Upper lobe of left lung (tissue), 6 donors: ENCODE results near the gene LBH. TPM values are rescaled to one million over a fixed set of nuclear protein-coding genes. Genes with fewer than 3 reads are reported as not detected.
A peak's percentile ranks its signal among the peaks of the same experiment; 100 is the strongest.

Source experiments
- ATAC-seq, 2 donors: fragments of 200-7000 bp; cut with Tn5 transposase; one replicate each; pipeline ENCODE4 v1.9.1; 2022; ENCODE audit warnings: mild to moderate bottlenecking in 2 of 2, moderate library complexity in 2 of 2; ENCODE audit not compliant: low FRiP score in 2 of 2
- DNase-seq, 2 donors: peaks; one replicate each; pipeline ENCODE4 v3.0.0-alpha.2; 2019 to 2020
- H3K27ac ChIP-seq, 4 donors: fragments of 200-600 bp; sonication (generic); one replicate each; pipeline ENCODE4 v1.5.1; 2016 to 2019
- H3K27me3 ChIP-seq, 4 donors: fragments of 200-600 bp; sonication (generic); one replicate each; pipeline ENCODE4 v1.5.1; 2017 to 2019
- H3K36me3 ChIP-seq, 4 donors: fragments of 200-600 bp; sonication (generic); one replicate each; pipeline ENCODE4 v1.5.1; 2016 to 2019
- H3K4me1 ChIP-seq, 4 donors: fragments of 200-600 bp; sonication (generic); one replicate each; pipeline ENCODE4 v1.5.1; 2018 to 2019
- H3K4me3 ChIP-seq, 4 donors: fragments of 200-600 bp; sonication (generic); one replicate each; pipeline ENCODE4 v1.5.1; 2017 to 2019; ENCODE audit warnings: mild to moderate bottlenecking in 2 of 4, moderate library complexity in 1 of 4
- H3K9me3 ChIP-seq, 4 donors: fragments of 200-600 bp; sonication (generic); one replicate each; pipeline ENCODE4 v1.5.1; 2018 to 2019
- CTCF ChIP-seq, 6 experiments: fragments of 450-650 bp in 4 of 6; fragments of 200-600 bp in 2 of 6; sonication (generic) in 2 of 6; IDR thresholded peaks; one replicate each; pipeline ENCODE4 v1.5.1; 2016 to 2019; ENCODE audit warnings: antibody characterized with exemption in 6 of 6
- EP300 ChIP-seq, 4 donors: sonication (generic); formaldehyde crosslinking; IDR thresholded peaks; one replicate each; pipeline ENCODE4 v1.5.1; 2017; ENCODE audit warnings: antibody characterized with exemption in 4 of 4, control low read depth in 2 of 4
- POLR2A ChIP-seq, 4 donors: fragments of 450-650 bp; IDR thresholded peaks; one replicate each; pipeline ENCODE4 v1.5.1; 2016 to 2017; ENCODE audit warnings: antibody characterized with exemption in 4 of 4, mild to moderate bottlenecking in 2 of 4
- POLR2AphosphoS5 ChIP-seq, 2 donors: sonication (generic); formaldehyde crosslinking; IDR thresholded peaks; one replicate each; pipeline ENCODE4 v1.5.1; 2017; ENCODE audit warnings: antibody characterized with exemption in 2 of 2
- WGBS, 2 donors: methylation state at CpG; one replicate each; pipeline ENCODE4 v1.1.5; 2017 to 2018; 5-methylcytosine and 5-hydroxymethylcytosine counted together
- total RNA-seq, 6 donors: library from RNA; depleted of rRNA in 4 of 6; stranded (reverse); fragments of >200 nt in 4 of 6; gene quantifications; one replicate each; pipeline versions ENCODE4 v1.1.0 to v1.2.1, GENCODE V29; 2016 to 2021
- donor health status: DM: no; HTN: no; CAD: no; lungs with moderate emphysema.
- donor health status: DM: no; HTN: yes; CAD: no; lungs with severe emphysema.

The LBH gene
- total RNA-seq, 6 donors from 2014 or later: 45.6 to 270 (median 154) TPM

GRCh38 chr2:30194421-30194820 is 36.9 kb upstream of the LBH start:
- no peaks in the 10 kb centered on the region for H3K9me3 ChIP-seq
- H3K27ac ChIP-seq: no peak overlapping the region
- H3K4me3 ChIP-seq: no peak overlapping the region
- H3K27me3 ChIP-seq: no peaks in the 10 kb centered on the region
- H3K4me1 ChIP-seq: no peaks in the 10 kb centered on the region
- no peaks in the 10 kb centered on the region for H3K36me3 ChIP-seq
- DNase-seq (no peak), ATAC-seq (no peak)
- TF ChIP-seq EP300 (IDR thresholded peaks at IDR 0.05): no peak
- no peak for TF ChIP-seq POLR2A (IDR thresholded peaks at IDR 0.05)
- TF ChIP-seq POLR2AphosphoS5 (IDR thresholded peaks at IDR 0.05): no peak
- TF ChIP-seq CTCF (IDR thresholded peaks at IDR 0.05): no peak
- 73 to 80% methylated on average over 4 to 7 of the region's 7 CpGs for WGBS, 2 donors

GRCh38 chr2:30195016-30195415 is 36.3 kb upstream of the LBH start:
- no peak for DNase-seq
- no peak for TF ChIP-seq CTCF (IDR thresholded peaks at IDR 0.05)
- TF ChIP-seq EP300 (IDR thresholded peaks at IDR 0.05): no peak
- TF ChIP-seq POLR2AphosphoS5 (IDR thresholded peaks at IDR 0.05): no peak
- no peak for TF ChIP-seq POLR2A (IDR thresholded peaks at IDR 0.05)

GRCh38 chr2:30197570-30198192 is 33.7 kb upstream of the LBH start:
- H3K9me3 ChIP-seq: no peaks in the 10 kb centered on the region
- ATAC-seq: no peak

More at GRCh38 chr2:30195016-30195415, 36.3 kb upstream of the LBH start:
- H3K4me1 ChIP-seq: no peaks in the 10 kb centered on the region
- ATAC-seq: no peak
- no peaks in the 10 kb centered on the region for H3K9me3 ChIP-seq
- H3K27me3 ChIP-seq: no peaks in the 10 kb centered on the region
- WGBS, 2 donors: 64 to 78% methylated on average over 4 of the region's 4 CpGs
- no peak overlapping the region for H3K27ac ChIP-seq
- H3K4me3 ChIP-seq: no peak overlapping the region
- no peaks in the 10 kb centered on the region for H3K36me3 ChIP-seq

GRCh38 chr2:30201990-30202389 is 29.3 kb upstream of the LBH start:
- ATAC-seq (peak in 1 of 2 donors; percentile 80), DNase-seq (no peak)
- TF ChIP-seq CTCF (IDR thresholded peaks at IDR 0.05): no peak
- TF ChIP-seq EP300 (IDR thresholded peaks at IDR 0.05): no peak
- TF ChIP-seq POLR2A (IDR thresholded peaks at IDR 0.05): no peak
- TF ChIP-seq POLR2AphosphoS5 (IDR thresholded peaks at IDR 0.05): no peak
- peaks cover 2 to 28% (median 16%) of the 10 kb centered on the region in 4 donors for H3K4me1 ChIP-seq
- H3K9me3 ChIP-seq: no peaks in the 10 kb centered on the region
- 38 to 41% methylated on average over 1 of the region's 1 CpG for WGBS, 2 donors
- no peaks in the 10 kb centered on the region for H3K36me3 ChIP-seq
- H3K4me3 ChIP-seq: no peak overlapping the region
- H3K27me3 ChIP-seq: no peaks in the 10 kb centered on the region
- peak overlapping the region in 3 of 4 donors; percentile 5 to 23 (median 21) for H3K27ac ChIP-seq

More at GRCh38 chr2:30197570-30198192, 33.7 kb upstream of the LBH start:
- no peak for DNase-seq
- H3K27me3 ChIP-seq: no peaks in the 10 kb centered on the region
- H3K4me1 ChIP-seq: peaks cover 0 to 8% (median 4%) of the 10 kb centered on the region in 4 donors
- WGBS, 2 donors: 75 to 81% methylated on average over 4 to 6 of the region's 6 CpGs
- TF ChIP-seq EP300 (IDR thresholded peaks at IDR 0.05) (no peak), CTCF (IDR thresholded peaks at IDR 0.05) (no peak), POLR2AphosphoS5 (IDR thresholded peaks at IDR 0.05) (no peak), POLR2A (IDR thresholded peaks at IDR 0.05) (no peak)
- H3K36me3 ChIP-seq: no peaks in the 10 kb centered on the region
- H3K4me3 ChIP-seq: no peak overlapping the region
- no peak overlapping the region for H3K27ac ChIP-seq

GRCh38 chr2:30203156-30203555 is 28.2 kb upstream of the LBH start:
- H3K9me3 ChIP-seq: no peaks in the 10 kb centered on the region
- H3K36me3 ChIP-seq: no peaks in the 10 kb centered on the region
- H3K27ac ChIP-seq: peak overlapping the region in 3 of 4 donors; percentile 1 to 51 (median 28)
- DNase-seq (no peak), ATAC-seq (no peak)
- H3K4me3 ChIP-seq: no peak overlapping the region
- H3K27me3 ChIP-seq: no peaks in the 10 kb centered on the region
- TF ChIP-seq POLR2AphosphoS5 (IDR thresholded peaks at IDR 0.05) (no peak), CTCF (IDR thresholded peaks at IDR 0.05) (no peak), EP300 (IDR thresholded peaks at IDR 0.05) (no peak), POLR2A (IDR thresholded peaks at IDR 0.05) (no peak)
- peaks cover 2 to 37% (median 17%) of the 10 kb centered on the region in 4 donors for H3K4me1 ChIP-seq
- 57 to 70% methylated on average over 7 of the region's 7 CpGs for whole genome bisulfite sequencing, 2 donors
